Activated T-cell treated with anti-CD3 and anti-CD28 coated beads, Interleukin-2, amount 50 U/mL, for 4 hours (primary cell): ENCODE measurements around the gene CDK12. TPM values are rescaled to one million over a fixed set of nuclear protein-coding genes. Genes with fewer than 3 reads are reported as not detected.
"Not testable (repeated sequence)": the region's sequence is repeated elsewhere in the genome, so short reads cannot be mapped to it uniquely, and the experiment has no call there.

Experiments
- ATAC-seq, 2 donors: fragments of 200-7000 bp; cut with Tn5 transposase; one replicate each; pipeline ENCODE4 v1.10.0; 2021
- DNase-seq: peaks from one replicate; pipeline ENCODE4 v3.0.0-alpha.2; 2020
- H3K27me3 Mint-ChIP-seq: one replicate; pipeline ENCODE4 v1.8.0; 2021; ENCODE audit warnings: low read depth, mixed read lengths
- H3K36me3 Mint-ChIP-seq: one replicate; pipeline ENCODE4 v1.8.0; 2022; ENCODE audit warnings: mixed read lengths; ENCODE audit not compliant: insufficient read depth
- H3K4me1 Mint-ChIP-seq: one replicate; pipeline ENCODE4 v1.8.0; 2021; ENCODE audit warnings: low read depth, mixed read lengths
- H3K4me3 Mint-ChIP-seq: one replicate; pipeline ENCODE4 v1.8.0; 2021; ENCODE audit warnings: mild to moderate bottlenecking, moderate library complexity, mixed read lengths
- H3K9me3 Mint-ChIP-seq: one replicate; pipeline ENCODE4 v1.8.0; 2021; ENCODE audit warnings: mixed read lengths
- total RNA-seq, 3 donors: library from RNA; stranded (reverse); gene quantifications; one replicate each; pipeline ENCODE4 v1.2.1, GENCODE V29; 2021

CDK12 gene
- total RNA-seq, 3 donors from 2014 or later, result 94.8 to 99.7 (median 97.7) TPM

DNA sequence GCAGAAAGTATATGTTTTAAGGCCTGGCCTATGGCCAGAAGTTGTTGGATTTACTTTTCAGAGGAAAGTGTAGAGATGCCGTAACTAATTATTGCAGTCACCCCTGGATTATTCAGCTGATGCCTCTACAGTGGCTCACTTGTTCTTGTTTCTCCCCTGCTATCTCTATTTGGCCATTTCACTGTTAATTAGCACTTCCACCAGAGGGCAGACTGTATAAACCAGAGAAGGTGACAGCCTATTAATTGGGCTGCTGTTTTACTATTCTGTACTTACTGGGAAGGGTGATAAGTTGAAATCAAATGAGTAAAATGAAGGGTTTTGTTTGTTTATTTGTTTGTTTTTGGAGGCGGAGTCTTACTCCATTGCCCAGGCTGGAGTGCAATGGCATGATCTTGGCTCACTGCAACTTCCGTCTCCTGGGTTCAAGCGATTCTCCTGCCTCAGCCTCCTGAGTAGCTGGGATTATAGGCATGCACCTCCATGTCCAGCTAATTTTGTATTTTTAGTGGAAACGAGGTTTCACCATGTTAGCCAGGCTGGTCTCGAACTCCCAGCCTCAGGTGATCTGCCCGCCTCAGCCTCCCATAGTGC, 66.0 kb downstream of the CDK12 start:
- DNase-seq (no peak), ATAC-seq (no peak)
- no peaks in the 10 kb centered on the region for H3K27me3 Mint-ChIP-seq
- H3K9me3 Mint-ChIP-seq, result no peaks in the 10 kb centered on the region
- H3K36me3 Mint-ChIP-seq, result peaks cover 44% of the 10 kb centered on the region
- H3K4me1 Mint-ChIP-seq, result peaks cover 4% of the 10 kb centered on the region
- no peak overlapping the region for H3K4me3 Mint-ChIP-seq

DNA sequence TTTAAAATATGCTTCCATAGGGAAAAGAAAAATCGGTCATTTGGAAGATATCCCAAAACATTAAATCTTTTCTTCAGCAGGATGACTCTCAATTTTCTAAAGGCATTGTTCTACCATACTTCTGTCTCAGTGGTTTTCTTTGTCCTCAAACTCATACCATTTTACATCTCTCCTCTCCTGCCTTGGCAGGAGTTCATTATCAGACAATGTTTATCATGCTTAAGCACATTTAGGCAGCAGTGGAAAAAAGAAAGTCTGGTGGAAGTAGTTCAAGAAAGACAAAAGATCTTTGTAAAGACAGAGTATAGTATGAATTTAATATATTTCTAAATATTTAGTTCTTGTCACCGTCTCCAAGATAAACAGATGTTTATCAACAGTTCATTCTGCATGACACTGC, 68.2 kb downstream of the CDK12 start:
- Mint-ChIP-seq H3K36me3 (peaks cover 38% of the 10 kb centered on the region), H3K4me3 (no peak overlapping the region), H3K9me3 (no peaks in the 10 kb centered on the region), H3K4me1 (peaks cover 4% of the 10 kb centered on the region), H3K27me3 (no peaks in the 10 kb centered on the region)
- ATAC-seq (no peak), DNase-seq (no peak)

DNA sequence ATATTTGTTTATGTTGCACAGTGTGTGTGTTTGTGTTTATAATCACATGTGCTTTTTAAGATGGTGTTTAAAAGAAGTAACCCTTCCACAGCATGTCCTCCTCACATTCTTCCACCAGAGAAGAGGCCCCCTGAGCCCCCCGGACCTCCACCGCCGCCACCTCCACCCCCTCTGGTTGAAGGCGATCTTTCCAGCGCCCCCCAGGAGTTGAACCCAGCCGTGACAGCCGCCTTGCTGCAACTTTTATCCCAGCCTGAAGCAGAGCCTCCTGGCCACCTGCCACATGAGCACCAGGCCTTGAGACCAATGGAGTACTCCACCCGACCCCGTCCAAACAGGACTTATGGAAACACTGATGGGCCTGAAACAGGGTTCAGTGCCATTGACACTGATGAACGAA, 69.2 kb downstream of the CDK12 start:
- H3K27me3 Mint-ChIP-seq, result no peaks in the 10 kb centered on the region
- no peaks in the 10 kb centered on the region for H3K9me3 Mint-ChIP-seq
- ATAC-seq, result no peak
- H3K4me1 Mint-ChIP-seq, result peaks cover 4% of the 10 kb centered on the region
- no peak for DNase-seq
- H3K4me3 Mint-ChIP-seq, result no peak overlapping the region
- H3K36me3 Mint-ChIP-seq, result peaks cover 34% of the 10 kb centered on the region

DNA sequence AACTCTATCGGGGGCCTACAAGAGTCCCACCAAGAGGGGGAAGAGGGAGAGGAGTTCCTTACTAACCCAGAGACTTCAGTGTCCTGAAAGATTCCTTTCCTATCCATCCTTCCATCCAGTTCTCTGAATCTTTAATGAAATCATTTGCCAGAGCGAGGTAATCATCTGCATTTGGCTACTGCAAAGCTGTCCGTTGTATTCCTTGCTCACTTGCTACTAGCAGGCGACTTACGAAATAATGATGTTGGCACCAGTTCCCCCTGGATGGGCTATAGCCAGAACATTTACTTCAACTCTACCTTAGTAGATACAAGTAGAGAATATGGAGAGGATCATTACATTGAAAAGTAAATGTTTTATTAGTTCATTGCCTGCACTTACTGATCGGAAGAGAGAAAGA, 70.0 kb downstream of the CDK12 start:
- Mint-ChIP-seq H3K4me3 (no peak overlapping the region), H3K36me3 (peaks cover 28% of the 10 kb centered on the region), H3K4me1 (peaks cover 4% of the 10 kb centered on the region)

DNA sequence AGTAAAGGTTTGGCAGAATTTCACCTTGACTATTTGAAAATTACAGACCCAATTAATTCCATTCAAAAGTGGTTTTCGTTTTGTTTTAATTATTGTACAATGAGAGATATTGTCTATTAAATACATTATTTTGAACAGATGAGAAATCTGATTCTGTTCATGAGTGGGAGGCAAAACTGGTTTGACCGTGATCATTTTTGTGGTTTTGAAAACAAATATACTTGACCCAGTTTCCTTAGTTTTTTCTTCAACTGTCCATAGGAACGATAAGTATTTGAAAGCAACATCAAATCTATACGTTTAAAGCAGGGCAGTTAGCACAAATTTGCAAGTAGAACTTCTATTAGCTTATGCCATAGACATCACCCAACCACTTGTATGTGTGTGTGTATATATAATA, 72.6 kb downstream of the CDK12 start:
- Mint-ChIP-seq H3K36me3 (peaks cover 19% of the 10 kb centered on the region), H3K9me3 (no peaks in the 10 kb centered on the region), H3K27me3 (no peaks in the 10 kb centered on the region), H3K4me3 (no peak overlapping the region), H3K4me1 (peaks cover 12% of the 10 kb centered on the region)
- DNase-seq (no peak), ATAC-seq (no peak)

More for the DNA sequence above, 70.0 kb downstream of the CDK12 start:
- Mint-ChIP-seq H3K9me3 (no peaks in the 10 kb centered on the region), H3K27me3 (no peaks in the 10 kb centered on the region)
- DNase-seq (no peak), ATAC-seq (no peak)

DNA sequence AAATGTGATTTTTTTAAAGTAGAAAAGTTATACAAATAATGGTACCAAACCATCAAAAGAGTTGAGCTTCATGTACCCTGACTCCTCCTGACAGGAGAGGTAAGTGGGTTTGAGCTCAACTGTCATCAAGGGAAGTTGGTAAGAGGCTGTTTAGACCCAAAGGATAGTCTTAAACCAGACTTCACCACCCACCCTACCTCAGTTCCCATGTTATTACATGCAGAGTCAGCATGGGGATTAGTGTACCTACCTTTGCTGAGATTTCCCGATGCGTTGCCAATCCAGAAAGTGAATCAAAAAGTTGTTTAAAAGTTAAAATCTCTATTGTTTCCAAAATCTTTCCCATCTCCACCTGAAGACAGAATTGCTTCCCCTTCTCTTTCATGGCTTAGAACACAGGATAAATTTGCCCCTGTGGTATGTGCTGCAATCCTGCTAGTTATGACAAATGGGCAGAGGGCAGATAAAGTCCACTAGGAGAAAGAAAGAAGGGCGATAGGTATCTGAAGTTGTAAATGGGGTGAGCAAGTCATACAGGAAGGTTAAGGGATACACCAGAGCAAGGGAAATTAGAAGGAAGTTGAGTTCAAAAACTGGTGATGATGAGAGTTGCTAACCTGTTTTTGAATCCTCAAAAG, 73.6 kb downstream of the CDK12 start:
- H3K4me3 Mint-ChIP-seq, result no peak overlapping the region
- ATAC-seq, result no peak
- no peaks in the 10 kb centered on the region for H3K27me3 Mint-ChIP-seq
- DNase-seq, result no peak
- H3K4me1 Mint-ChIP-seq, result peaks cover 18% of the 10 kb centered on the region
- peaks cover 17% of the 10 kb centered on the region for H3K36me3 Mint-ChIP-seq
- no peaks in the 10 kb centered on the region for H3K9me3 Mint-ChIP-seq

DNA sequence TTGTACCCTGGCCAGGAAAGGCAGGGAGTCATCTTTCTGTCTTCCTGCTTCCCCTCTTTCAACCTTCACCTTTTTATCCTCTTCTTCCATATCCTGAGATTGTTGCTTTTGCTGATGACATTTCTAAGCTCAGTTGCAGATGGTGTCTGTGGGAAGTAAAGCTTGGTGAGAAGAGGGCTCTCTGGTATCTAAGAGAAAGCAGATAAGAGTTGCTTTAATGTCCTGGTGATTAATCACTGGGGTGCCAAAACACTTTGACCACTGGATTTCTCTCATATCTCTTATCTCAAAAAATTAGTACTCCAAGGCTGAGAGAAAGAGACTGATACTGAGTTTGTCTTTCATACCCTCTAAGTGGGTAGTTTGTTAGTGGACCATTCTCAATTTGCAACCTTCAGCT, 75.2 kb downstream of the CDK12 start:
- H3K9me3 Mint-ChIP-seq, result no peaks in the 10 kb centered on the region
- peaks cover 9% of the 10 kb centered on the region for H3K36me3 Mint-ChIP-seq
- H3K27me3 Mint-ChIP-seq, result no peaks in the 10 kb centered on the region
- DNase-seq (no peak), ATAC-seq (no peak)
- H3K4me1 Mint-ChIP-seq, result peaks cover 17% of the 10 kb centered on the region
- H3K4me3 Mint-ChIP-seq, result no peak overlapping the region

DNA sequence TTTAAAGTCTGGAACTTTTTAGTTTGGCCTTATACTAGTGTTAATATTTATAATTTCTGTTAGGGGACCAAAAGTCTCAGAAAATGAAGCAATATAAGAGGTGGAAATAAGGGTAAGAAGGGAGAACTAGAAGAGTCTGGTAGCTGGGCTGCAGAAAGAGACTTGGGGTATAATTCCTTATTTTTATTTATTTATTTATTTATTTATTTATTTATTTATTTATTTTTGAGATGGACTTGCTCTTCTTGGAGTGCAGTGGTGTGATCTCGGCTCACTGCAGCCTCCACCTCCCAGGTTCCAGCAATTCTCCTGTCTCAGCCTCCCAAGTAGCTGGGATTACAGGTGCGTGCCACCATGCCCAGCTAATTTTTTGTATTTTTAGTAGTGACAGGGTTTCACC, 76.1 kb downstream of the CDK12 start:
- not testable (repeated sequence) for H3K9me3 Mint-ChIP-seq, H3K36me3 Mint-ChIP-seq, ATAC-seq, DNase-seq, H3K4me3 Mint-ChIP-seq, H3K27me3 Mint-ChIP-seq
- peaks cover 15% of the 10 kb centered on the region for H3K4me1 Mint-ChIP-seq

DNA sequence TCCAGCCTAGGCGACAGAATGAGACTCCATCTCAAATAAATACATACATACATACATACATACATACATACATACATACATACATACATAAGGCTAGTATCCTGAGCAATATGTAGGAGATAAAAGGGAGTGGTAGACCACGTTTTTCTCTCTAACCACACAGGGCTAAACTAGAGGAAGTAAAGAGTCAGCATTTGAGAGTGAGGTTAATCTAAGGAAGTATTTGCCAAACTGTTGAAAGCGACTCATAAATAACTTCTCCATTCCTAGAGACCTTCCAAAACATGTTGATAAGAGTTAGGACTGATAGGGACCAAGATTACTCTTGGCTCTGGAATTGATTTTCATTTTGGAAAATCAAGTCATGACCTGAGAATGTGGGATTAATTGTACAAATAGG, 77.6 kb downstream of the CDK12 start:
- Mint-ChIP-seq H3K4me1 (peaks cover 15% of the 10 kb centered on the region), H3K36me3 (peaks cover 3% of the 10 kb centered on the region), H3K27me3 (no peaks in the 10 kb centered on the region), H3K4me3 (no peak overlapping the region), H3K9me3 (no peaks in the 10 kb centered on the region)
- DNase-seq, result no peak
- ATAC-seq, result peak in 1 of 2 donors; percentile 56

DNA sequence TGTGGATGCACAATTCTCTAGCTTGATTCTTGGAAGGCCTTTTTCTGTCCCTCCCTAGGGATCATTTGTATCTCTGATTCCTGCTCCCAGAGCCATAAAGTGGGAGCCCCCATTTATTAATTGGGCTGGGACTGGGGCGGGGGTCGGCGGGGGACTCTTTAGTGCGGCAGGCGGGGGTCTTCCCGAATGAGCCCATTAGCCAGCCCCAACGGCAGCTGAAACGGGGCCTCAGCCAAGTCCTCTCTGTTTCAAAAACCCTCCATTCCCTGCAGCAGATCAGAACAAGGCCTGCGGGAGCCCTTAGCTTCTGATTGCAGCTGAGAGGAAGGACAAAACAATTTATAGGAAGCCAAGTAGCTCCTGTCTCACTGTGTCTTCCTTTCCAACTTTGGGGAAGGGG, 79.3 kb downstream of the CDK12 start:
- ATAC-seq, result no peak
- Mint-ChIP-seq H3K27me3 (no peaks in the 10 kb centered on the region), H3K9me3 (no peaks in the 10 kb centered on the region), H3K36me3 (peaks cover 4% of the 10 kb centered on the region), H3K4me3 (no peak overlapping the region), H3K4me1 (peaks cover 15% of the 10 kb centered on the region)
- DNase-seq, result no peak

DNA sequence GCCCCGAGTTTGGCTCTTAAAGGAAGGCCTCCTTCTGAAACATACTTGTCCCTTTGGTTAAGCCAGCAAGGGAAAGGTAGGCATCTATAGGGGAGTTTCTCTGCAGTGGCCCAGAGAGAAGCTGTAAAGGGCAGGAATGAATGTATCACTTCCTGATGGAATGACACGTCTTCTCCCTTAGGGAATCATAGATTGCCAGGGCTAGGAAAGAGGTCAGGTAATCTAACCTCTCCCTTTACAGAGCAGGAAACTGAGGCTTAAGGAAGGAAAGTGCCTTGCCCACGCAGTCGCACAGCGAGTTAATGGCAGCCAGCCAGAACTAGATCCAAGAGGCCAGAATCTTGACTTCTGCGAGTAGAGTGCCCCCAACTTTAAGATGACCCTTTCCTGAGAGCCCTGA, 80.4 kb downstream of the CDK12 start:
- ATAC-seq, result no peak

DNA sequence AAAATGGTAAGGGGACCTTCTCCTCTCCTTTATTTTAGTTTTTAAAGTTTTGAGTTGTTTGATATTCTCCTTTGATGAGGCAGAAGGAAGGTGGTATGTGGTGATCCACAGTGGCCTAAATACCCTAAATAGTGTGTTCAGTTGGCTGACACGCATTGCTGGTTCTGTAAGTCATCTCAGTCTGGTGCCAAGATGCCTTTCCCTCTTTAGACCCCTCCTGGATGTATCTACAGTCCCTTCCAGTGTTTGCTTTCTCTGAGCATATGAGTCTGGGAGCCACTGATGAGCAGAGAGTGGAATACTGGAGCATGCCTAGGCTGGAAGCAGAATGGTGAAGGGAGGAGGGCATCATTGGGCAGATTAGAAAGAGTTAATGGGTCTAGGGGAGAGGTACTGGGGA, 81.9 kb downstream of the CDK12 start:
- H3K4me3 Mint-ChIP-seq, result no peak overlapping the region
- no peaks in the 10 kb centered on the region for H3K9me3 Mint-ChIP-seq
- no peak for DNase-seq
- no peak for ATAC-seq
- H3K36me3 Mint-ChIP-seq, result peaks cover 9% of the 10 kb centered on the region
- H3K4me1 Mint-ChIP-seq, result peaks cover 11% of the 10 kb centered on the region
- H3K27me3 Mint-ChIP-seq, result no peaks in the 10 kb centered on the region

More for the DNA sequence above, 80.4 kb downstream of the CDK12 start:
- DNase-seq, result no peak
- Mint-ChIP-seq H3K27me3 (no peaks in the 10 kb centered on the region), H3K36me3 (peaks cover 8% of the 10 kb centered on the region), H3K4me3 (no peak overlapping the region), H3K4me1 (peaks cover 15% of the 10 kb centered on the region), H3K9me3 (no peaks in the 10 kb centered on the region)

DNA sequence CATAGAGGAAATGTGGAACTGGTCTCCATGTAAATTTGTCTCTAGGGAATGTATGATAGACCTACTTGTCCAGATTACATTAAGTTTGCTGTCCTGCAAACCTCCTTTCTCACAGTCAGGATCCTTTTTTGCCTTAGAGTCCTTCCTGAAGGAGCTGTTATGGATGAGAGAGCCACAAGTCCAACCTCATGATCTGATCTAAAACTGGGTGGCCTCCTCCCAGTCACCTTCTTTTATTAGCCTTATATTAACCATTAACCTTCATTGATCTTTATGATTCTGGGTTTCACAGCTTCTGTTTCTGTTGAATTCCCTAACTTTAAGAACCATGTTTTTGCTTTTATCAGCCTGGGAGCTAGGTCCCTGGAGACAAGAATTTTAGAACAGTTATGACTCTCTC, 82.4 kb downstream of the CDK12 start:
- DNase-seq (no peak), ATAC-seq (no peak)
- H3K4me3 Mint-ChIP-seq, result no peak overlapping the region
- H3K4me1 Mint-ChIP-seq, result peaks cover 8% of the 10 kb centered on the region
- H3K27me3 Mint-ChIP-seq, result no peaks in the 10 kb centered on the region
- no peaks in the 10 kb centered on the region for H3K9me3 Mint-ChIP-seq
- H3K36me3 Mint-ChIP-seq, result peaks cover 8% of the 10 kb centered on the region

DNA sequence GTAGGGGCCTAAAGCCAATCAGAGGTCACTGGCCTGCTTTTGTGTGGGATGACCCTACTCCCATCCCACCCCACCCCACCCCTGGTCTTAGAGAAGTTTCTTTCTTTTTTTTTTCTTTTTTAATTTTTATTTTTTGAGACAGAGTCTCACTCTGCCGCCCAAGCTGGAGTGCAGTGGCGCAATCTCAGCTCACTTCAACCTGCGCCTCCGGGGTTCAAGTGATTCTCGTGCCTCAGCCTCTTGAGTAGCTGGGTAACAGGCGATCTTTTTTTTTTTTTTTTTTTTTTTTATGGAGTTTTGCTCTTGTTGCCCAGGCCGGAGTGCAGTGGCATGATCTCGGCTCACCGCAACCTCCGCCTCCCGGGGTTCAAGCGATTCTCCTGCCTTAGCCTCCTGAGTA, 83.1 kb downstream of the CDK12 start:
- ATAC-seq, H3K36me3 Mint-ChIP-seq, H3K27me3 Mint-ChIP-seq, H3K9me3 Mint-ChIP-seq, H3K4me1 Mint-ChIP-seq, H3K4me3 Mint-ChIP-seq, DNase-seq: not testable (repeated sequence)

DNA sequence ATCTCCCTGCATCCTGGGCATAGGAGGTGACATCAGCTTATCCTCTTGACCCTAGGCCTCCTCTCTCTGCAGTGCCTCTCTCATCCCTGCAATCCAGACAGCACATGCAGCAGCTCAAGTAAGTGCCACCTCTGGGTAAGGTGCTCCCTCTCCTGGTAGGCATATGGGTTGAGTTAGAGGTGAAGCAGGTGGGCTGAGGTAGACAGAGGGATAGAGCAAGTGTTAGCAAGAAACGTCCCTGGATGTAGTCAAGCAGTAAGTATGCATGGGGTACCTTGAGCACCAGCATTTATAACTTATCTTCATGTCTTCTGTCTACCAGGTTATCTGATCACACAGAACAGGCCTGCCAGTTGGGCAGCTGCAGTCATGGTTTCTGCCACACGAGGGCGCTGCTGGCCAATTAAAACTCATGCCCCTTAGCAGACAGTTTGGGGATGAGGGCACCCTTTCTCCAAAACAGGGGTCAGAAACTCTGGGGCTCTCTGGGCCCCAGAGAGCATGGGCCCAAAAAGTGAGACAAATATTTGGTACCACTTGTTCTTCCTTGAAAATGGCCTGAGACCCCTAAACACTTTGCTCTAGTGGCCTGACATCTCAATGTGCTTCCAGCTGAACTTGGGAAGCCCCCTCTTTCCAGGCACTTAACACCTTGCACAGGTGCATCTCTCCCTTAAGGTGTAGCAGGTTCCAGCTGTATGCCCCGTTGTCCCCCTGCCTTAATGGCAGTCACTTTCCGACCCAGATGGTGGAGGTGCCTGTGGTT, 86.6 kb downstream of the CDK12 start:
- DNase-seq, result peak; percentile 76
- Mint-ChIP-seq H3K9me3 (no peaks in the 10 kb centered on the region), H3K27me3 (no peaks in the 10 kb centered on the region), H3K4me3 (no peak overlapping the region), H3K36me3 (peaks cover 20% of the 10 kb centered on the region), H3K4me1 (no peaks in the 10 kb centered on the region)
- ATAC-seq, result peak; percentile 66 to 82
